ENCODE measurements around the gene ARPC3.
A peak's percentile ranks its signal among the peaks of the same experiment; 100 is the strongest.
"Not testable (repeated sequence)": the region's sequence is repeated elsewhere in the genome, so short reads cannot be mapped to it uniquely, and the experiment has no call there.

Gene ARPC3

DNA sequence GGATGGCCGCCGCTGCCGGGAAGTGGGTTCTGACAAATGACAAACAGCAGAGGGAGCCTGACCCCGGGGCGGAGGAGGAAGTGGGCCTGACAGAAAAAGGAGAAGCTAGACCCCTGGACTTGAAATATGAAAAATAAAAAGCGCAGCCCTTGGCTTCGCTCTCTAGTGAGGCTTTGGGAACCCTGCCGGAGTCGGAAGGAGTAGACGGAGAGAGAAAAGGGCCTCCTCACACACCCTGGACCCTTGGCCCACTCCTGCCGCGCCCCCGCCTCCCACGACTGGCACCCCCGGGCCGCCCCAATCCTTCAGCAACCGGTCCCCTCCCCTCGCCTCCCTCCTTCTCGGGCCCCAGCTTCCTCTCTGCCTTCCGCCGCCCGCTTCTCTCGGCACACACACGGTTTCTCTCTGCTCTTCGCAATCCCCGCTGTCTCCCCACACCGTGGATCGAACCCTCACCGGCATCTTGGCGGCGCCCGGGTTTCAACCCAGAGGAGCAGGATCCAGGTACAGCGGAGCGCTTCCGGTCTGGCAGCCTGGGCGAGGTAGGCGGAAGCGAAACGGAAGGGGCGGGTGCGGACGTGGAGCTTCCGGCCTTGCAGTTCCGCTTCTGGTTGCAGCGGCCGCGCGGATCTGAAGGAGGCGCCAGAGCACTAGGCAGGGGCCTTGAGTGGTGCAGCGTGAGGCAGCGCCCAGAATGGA, at the start of gene ARPC3:
TSS of gene ARPC3 (minus strand) at position 539 of the 699 bp plus-strand sequence. CDS start at position 462, 77 bp downstream.
- peak; percentile 78 for DNase-seq

DNA sequence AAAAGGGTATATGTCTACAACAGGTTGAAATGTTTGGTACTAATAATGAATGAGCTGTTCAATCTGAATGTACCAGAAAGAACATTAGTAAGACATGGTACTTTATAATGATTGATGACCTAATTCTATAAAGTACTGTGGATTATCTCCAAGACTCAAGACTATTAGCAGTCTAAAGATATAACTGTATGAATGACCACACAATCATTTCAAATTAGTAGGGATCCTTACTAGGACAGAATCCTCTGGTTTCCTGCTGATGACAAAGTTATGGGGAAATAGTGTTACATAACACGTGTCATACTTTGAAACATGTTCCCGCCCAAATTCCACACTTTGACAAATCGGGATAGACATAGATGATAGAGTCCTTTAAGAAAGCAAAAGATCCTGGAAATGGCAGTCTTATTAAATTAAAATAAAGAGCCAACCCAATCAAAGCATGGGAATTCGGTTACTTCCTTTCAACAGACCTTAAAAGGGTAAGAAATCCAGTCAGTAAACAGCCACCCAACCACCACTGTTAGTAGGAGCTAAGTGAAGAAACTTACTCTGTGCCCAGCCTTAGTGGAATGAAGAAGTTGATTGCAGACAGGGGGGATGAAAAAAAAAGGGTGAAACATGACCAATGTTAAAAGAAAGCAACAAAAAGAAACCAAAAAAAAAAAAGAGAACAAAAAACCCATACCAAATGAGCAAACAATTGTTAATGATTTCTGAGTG, 49.0 kb upstream of the ARPC3 start:
- no peak for DNase-seq

DNA sequence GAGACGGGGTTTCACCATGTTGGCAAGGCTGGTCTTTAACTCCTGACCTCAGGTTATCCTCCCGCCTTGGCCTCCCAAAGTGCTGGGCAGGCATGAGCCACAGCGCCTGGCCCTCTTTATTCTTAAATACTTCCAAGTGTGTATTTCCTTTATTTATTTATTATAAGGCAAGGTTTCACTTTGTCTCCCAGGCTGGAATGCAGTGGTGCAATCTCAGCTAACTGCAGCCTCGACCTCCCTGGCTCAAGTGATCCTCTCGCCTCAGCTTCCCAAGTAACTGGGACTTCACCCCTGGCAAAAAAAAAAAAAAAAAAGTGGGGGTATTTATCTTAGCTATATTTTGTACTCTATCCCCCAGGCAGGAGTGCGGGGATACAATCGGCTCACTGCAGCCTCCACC, 25.3 kb upstream of the ARPC3 start:
- no peak for DNase-seq

DNA sequence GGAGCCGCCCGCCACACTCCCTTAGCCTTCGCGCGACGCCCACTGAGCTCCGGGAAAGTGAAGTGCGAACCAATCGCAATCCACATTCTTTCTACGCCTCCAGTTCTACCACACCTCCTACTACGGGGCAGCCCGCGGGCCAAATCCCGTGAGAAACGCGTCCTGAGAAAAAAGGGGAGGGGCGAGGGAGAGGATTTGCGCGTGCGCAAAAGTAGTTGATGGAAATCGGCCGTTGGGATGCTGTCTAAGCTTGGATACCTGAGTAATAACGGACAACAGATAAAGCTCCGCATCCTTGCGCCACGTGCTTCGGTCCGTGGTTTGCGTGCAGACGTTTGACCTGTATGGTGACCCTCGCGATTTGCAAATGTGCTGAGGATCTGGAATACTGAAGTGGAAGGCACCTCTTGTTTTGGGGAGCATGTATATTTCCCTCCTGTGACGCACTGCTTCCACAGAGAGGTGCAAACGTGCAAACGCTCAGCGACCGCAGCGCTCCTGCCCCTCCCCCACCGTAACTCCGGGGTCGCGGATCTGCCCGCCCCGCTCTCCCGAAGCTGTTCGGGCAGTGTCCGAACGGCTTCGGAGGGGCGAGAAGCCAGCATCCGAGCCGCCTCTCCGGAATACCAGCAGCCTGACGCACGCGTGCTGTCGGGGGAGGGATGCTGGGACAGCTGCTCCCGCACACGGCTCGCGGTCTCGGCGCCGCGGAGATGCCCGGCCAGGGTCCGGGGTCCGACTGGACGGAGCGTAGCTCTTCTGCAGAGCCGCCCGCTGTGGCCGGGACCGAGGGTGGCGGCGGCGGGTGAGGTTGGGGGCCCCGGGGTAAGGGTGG, 18.3 kb upstream of the ARPC3 start, which contains the start of the genes FAM216A and GPN3:
TSS of gene FAM216A (plus strand) at position 632 of the 835 bp plus-strand sequence. CDS start at position 663, 31 bp downstream.
TSS of gene GPN3 (minus strand) at position 44 of the 835 bp plus-strand sequence. CDS start 54 bp downstream, outside the sequence.
- DNase-seq, result peak; percentile 95

DNA sequence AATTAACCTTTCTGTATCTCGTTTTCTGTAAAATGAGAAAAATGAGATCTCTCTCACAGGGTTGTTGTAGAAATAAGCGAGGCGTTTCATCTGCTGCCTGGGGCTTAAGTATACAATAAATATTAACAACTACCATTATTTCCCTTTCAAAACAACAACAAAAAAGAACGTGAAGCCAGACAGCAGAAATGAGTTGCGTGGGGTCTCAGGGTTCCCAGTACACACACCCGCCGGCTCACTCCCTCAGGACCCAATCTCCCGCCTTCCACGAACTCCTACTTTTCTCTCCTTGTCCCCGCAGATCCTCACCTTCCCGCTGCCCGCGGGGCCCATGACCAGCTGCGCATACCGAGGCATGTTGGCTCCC, 17.7 kb upstream of the ARPC3 start:
- no peak for DNase-seq

DNA sequence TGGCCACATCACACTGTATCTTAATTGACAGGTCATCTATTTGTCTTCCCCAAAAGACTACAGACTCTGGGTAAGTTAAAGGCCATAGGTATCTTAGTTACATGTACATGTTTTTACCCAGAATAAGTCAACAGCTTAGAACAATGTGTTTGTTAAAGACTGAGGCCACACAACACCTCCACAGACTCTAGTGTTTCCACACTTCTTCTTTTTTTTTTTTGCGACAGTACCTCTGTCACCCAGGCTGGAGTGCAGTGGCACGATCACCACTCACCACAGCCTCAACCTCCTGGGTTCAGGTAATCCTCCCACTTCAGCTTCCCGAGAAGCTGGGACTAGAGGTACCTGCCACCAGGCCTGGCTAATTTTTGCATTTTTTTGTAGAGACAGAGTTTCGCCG, 16.7 kb upstream of the ARPC3 start:
- DNase-seq, result no peak

DNA sequence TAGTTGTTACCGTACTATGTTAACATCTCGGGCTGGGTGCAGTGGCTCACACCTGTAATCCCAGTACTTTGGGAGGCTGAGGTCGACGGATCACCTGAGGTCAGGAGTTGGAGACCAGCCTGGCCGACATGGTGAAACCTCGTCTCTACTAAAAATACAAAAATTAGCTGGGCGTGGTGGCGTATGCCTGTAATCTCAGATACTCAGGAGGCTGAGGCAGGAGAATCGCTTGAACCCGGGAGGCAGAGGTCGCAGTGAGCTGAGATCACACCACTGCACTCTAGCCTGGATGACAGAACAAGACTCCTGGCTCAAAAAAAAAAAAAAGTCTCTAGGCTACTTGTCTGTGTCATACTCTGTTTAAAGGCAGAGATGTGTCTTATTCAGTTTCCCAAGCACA, 15.6 kb upstream of the ARPC3 start:
- DNase-seq, result not testable (repeated sequence)

DNA sequence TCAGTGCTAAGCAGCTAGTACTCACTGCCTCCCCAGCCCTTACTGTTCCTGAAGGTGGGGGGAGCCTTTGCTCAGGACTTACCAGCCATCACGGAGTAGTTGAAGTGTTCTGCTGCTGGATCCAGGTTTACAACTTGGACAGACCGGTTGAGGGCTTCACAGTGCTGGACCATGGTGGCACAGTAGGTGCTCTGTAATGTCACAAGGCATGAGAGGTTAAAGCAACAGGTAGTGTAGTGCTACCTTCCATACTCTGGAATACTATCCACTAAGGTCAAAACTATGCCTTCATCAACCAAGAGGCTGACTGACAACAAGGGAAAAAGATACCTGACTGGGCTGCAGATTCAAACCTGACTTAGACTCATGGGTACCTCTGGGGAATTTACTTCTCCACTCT, 14.9 kb upstream of the ARPC3 start:
- DNase-seq, result no peak

DNA sequence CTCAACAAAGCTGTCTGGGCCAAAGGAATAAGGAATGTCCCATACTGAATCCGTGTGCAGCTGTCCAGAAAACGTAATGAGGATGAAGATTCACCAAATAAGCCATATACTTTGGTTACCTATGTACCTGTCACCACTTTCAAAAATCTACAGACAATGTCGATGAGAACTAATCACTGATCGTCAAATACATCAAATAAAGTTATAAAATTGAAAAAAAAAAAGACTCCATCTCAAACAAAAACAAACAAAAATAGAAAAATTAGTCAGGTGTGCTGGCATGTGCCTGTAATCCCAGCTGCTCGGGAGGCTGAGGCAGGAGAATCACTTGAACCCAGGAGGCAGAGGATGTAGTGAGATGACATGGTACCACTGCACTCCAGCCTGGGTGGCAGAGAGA, 11.1 kb upstream of the ARPC3 start:
- not testable (repeated sequence) for DNase-seq

DNA sequence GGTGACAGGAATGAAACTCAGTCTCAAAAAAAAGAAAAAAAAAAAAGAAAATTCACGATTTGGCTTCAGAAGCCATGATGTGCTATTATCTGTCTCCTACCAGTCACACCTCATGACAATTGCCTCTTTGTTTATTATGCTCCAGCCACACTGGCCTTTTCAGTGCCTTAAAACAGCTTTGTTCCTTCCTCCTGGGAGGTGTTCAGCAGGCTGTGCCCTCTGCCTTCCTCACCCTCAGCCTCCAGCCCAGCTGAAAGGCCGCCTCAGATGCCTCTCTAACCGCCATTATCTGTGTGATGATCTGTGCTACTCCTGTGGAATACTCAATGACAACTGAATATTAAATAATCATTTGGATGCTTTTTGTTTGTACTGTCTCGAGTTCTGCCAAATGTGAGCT, 8.6 kb upstream of the ARPC3 start:
- no peak for DNase-seq

DNA sequence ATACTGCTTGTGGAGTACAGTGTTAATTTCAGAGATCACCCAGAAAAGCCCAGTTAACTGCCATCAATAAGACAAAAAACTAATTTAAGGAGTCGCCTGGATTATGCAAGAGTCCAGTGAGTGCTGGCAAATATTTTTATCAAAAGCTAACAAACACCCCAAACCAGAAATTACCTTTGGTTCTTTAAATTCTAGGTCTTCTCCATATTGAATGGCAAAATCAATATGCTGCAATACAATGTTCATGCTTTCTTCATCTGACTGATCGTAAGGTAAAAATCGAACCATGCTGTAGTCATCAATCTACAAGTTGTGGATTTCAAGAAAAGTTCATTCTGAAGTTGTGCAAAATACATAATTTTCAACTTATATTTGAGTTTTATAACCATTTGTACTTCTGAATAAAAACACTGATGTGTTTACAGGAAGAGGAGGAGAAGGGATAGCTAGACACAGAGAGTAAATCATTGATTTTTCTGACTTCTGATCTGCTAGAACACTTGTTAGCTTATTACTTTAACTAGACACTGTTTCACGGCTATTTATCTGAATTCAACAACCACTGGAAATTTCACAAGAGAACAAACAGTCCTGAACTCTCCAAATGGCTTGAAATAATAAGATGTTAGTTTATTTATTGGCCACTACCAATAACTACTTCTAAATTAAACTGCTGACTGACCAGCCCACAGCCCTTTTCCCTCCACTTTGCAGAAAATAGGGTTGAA, 3.6 kb upstream of the ARPC3 start:
- DNase-seq, result no peak

DNA sequence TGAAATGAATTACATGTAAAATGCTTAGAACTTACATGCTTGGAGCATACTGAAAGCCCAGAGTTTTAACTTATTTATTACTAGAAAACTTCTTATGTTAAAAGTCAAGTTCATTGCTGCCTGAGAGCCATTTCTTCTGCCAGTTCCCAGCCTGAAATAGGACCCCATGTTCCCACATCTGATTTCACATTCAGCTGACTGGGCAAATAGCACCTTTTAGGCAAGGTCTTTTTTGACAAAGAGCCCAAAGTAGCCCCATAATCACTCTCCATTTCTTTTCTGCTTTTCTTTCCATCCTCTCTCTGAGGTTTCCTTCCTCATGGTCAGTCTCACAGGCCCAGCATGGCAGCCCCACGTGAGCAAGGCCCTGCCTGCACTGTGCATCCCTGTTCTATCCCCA, 1.1 kb upstream of the ARPC3 start:
- DNase-seq, result no peak

DNA sequence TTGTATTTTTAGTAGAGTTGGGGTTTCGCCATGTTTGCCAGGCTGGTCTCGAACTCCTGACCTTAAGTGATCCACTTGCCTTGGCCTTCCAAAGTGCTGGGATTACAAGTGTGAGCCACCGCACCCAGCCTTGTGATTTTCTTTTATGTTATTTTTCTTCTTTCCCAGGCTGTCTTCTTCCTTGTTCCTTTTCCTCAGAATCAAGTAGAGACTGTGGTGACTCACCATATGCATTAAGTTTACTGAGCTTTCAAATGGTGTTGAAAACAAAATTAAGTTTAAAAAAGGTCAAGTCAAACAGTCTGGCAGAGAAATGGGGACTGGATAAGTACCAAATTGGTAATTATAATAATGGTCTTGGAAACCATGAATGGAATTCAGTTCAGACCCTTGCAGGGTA, 5.7 kb downstream of the ARPC3 start:
- no peak for DNase-seq

DNA sequence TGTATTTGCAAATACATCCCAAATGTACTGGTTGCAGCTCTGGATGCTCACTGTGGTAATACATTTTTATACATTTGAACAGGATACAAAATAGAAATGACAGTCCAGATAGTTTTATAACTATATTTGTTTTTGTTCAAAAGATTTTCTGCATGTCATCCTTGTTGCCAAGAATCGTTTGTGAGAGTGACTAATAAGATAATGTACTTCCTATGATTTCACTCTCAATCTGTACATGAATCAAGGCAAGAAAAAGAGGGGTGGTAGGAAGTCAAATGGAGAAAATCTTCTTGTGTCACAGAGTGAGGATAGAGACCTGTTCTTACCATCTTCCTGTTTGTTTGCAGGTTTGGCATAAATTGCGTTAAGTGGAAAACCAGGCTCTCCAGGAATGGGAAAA, 13.9 kb downstream of the ARPC3 start:
- DNase-seq, result no peak

DNA sequence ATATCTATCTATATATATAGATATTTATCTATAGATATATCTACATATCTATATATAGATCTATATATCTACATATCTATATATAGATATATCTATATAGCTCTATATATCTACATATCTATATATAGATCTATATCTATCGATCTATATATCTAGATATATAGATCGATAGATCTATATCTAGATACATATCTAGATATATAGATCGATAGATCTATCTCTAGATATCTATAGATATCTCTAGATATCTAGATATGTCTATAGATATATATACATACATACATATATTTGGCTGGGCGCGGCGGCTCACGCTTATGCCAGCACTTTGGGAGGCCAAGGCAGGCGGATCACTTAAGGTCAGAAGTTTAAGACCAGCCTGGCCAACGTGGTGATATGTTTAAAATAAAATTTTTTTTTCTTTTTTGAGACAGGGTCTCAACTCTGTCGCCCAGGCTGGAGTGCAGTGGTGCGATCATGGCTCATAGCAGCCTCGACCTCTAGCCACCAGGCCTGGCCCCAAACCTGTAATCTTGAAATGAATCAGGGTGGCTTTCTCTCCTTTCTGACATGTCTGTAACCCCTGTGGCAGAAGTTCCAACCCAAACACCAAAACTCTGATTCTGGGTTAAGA, 18.1 kb downstream of the ARPC3 start:
- DNase-seq, result no peak

DNA sequence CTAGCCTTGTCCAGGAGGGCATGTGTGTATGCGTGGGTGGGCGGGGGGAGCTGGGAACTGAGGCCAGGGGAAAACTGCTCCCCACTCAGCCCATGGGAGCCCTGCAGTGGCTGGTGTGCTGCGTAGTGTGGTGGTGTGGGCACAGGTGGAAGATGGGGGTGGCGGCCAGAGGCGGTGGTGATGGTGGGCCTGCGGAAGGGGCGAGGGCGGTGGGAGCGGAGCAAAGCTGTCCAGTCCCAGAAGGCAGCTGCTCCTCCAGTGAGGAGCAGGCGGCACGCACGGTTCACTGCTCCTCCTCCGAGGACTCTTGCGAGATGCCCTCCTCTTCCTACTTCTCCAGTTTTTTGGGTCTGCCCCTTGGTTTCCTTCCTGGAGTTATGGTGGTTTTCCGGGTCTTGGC, 20.5 kb downstream of the ARPC3 start:
- not testable (repeated sequence) for DNase-seq

DNA sequence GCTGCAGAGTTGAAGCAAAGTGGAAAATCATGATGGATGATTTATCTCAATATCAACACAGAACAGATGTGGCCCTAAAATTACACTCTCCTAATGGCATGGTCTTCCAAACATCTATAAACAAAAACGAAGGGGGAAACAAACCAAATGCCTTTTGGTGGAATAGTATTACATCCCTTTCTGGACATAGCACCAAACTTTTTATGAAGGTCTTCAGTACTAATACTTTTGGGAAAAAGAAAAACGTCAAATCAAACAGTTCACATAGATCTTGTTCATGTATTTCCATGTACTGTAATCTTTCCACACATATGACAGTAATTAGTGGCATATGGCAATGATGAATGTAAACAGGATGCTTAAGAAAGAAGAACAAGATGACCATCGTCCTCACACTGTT, 23.7 kb downstream of the ARPC3 start:
- DNase-seq, result no peak

DNA sequence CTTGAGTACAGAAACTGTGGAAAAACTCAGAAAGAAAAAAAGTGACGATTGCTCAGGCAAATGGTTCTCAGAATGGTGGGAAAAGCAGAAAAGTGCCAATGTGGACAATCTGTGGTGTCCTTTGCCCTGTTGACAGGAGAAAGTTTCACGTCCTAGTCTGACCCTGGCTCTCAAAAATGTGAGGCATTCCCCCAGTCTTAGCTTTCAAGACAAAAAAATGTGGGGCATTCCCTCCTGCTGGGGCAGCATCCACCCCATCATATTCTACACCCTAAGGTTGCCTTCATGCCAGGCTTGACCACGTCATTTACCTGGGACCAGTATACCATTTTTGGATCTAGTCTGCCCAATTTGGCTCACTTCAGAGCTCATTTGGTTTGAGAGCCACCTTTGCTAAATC, 25.9 kb downstream of the ARPC3 start:
- DNase-seq, result no peak

DNA sequence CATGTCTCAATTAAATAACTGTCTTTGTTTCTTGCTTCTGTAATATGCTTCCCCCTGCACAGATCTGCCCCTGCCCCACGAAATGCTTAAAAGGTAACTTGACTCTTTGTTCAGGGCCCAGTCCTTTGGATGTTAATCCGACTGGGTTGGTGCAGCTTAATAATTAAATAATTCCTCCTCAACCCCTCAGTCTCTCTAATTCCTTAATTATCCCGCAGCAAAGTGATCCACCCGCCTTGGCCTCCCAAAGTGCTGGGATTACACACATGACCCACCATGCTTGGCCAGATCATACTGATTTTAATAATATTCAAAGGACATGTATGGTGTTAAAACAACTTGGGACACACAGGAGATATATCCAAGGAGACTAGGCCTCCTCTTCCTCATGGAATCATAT, 28.4 kb downstream of the ARPC3 start:
- DNase-seq, result no peak

DNA sequence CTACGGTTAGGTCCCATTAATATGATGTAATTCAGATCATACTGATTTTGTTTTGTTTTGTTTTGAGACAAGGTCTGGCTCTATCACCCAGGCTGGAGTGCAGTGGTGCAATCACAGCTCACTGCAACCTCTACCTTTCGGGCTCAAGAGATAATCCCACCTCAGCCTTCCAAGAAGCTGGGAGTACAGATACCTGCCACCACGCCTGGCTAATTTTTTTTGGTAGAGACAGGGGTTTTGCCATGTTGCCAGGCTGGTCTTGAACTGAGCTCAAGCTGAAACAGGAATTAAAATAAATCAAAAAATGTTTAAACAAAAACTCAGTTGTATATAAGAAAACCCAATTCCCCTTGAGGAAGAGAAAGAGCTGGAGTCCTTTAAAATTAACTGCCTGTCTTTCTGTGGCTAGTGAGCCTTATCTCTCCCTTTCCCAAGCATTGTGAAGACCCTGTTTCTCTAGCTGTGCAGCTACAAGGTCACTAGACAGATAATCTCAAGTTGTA, 28.9 kb downstream of the ARPC3 start:
- DNase-seq, result no peak

DNA sequence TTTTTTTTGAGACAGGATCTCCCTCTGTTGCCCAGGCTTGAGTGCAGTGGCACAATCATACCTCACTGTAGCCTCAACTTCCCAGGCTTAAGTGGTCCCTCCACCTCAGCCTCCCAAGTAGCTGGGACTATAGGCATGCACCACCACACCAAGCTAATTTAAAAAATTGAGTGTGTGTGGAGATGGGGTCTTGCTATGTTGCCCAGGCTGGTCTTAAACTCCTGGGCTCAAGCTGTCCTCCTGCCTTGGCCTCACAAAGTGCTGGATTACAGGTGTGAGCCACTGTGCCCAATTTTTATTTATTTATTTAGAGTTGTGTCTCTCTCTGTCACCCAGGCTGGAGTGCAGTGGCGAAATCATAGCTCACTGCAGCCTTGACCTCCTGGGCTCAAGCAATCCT, 29.5 kb downstream of the ARPC3 start:
- DNase-seq, result not testable (repeated sequence)

DNA sequence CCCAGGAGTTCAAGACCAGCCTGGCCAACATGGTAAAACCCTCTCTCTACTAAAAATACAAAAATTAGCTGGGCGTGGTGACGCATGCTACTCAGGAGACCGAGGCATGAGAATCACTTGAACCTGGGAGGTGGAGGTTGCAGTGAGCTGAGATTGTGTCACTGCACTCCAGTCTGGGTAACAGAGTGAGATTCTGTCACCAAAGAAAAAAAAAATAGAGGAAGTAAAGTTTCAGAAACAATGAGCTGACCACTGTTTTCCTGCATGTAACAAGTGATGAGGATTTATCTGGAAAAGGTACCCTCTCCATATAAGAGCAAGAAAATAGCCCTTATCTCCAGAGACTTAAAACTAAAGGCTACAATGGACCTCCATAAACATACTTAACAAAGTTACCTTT, 33.0 kb downstream of the ARPC3 start:
- DNase-seq, result not testable (repeated sequence)
